Nephron progenitor cell (in vitro differentiated cells): Measurements from ENCODE around the gene CARD10.

Experiments
- DNase-seq: peaks from one replicate; pipeline ENCODE4 v3.0.0; 2021
- H3K27ac Mint-ChIP-seq: 2 replicates; pipeline ENCODE4 v1.8.0; 2021; ENCODE audit warnings: mild to moderate bottlenecking, moderate library complexity, mixed read lengths
- H3K27me3 Mint-ChIP-seq: 2 replicates; pipeline ENCODE4 v1.8.0; 2021; ENCODE audit warnings: mild to moderate bottlenecking, low read depth, mixed read lengths; ENCODE audit not compliant: poor library complexity
- H3K36me3 Mint-ChIP-seq: 2 replicates; pipeline ENCODE4 v1.8.0; 2021; ENCODE audit warnings: low read depth, mixed read lengths
- H3K4me1 Mint-ChIP-seq: 2 replicates; pipeline ENCODE4 v1.8.0; 2021; ENCODE audit warnings: mixed read lengths
- H3K4me3 Mint-ChIP-seq: 2 replicates; pipeline ENCODE4 v1.8.0; 2021; ENCODE audit warnings: mild to moderate bottlenecking, moderate library complexity, mixed read lengths
- H3K9me3 Mint-ChIP-seq: 2 replicates; pipeline ENCODE4 v1.8.0; 2021; ENCODE audit warnings: mild to moderate bottlenecking, moderate library complexity, mixed read lengths
- CTCF ChIP-seq: fragments of 200-600 bp; sonication (generic); IDR thresholded peaks from 2 replicates; pipeline ENCODE4 v1.5.0; 2021; ENCODE audit warnings: antibody characterized with exemption

Gene CARD10

GRCh38 chr22:37566329-37566837 lies 47.2 kb upstream of the CARD10 start:
- Mint-ChIP-seq H3K4me3 (no peak overlapping the region), H3K36me3 (no peaks in the 10 kb centered on the region), H3K4me1 (peaks cover 34% of the 10 kb centered on the region), H3K9me3 (no peaks in the 10 kb centered on the region), H3K27ac (no peak overlapping the region), H3K27me3 (peaks cover 19% of the 10 kb centered on the region)
- no peak for DNase-seq
- TF ChIP-seq CTCF: no peak

- no peak for TF ChIP-seq CTCF
- Mint-ChIP-seq H3K4me3 (no peak overlapping the region), H3K4me1 (peaks cover 35% of the 10 kb centered on the region), H3K27ac (no peak overlapping the region), H3K9me3 (no peaks in the 10 kb centered on the region), H3K27me3 (peaks cover 19% of the 10 kb centered on the region), H3K36me3 (no peaks in the 10 kb centered on the region)
- DNase-seq: no peak
Measured at GRCh38 chr22:37565830-37566229, 46.6 kb upstream of the CARD10 start.

GRCh38 chr22:37564111-37564711 lies 45.0 kb upstream of the CARD10 start:
- Mint-ChIP-seq H3K27ac (no peak overlapping the region), H3K27me3 (peaks cover 19% of the 10 kb centered on the region), H3K9me3 (no peaks in the 10 kb centered on the region), H3K4me3 (no peak overlapping the region), H3K4me1 (peaks cover 40% of the 10 kb centered on the region), H3K36me3 (no peaks in the 10 kb centered on the region)
- no peak for TF ChIP-seq CTCF
- DNase-seq: no peak

GRCh38 chr22:37563153-37564081 lies 44.2 kb upstream of the CARD10 start:
- peak overlapping the region; percentile 14 for H3K4me3 Mint-ChIP-seq
- peaks cover 40% of the 10 kb centered on the region for H3K4me1 Mint-ChIP-seq
- H3K36me3 Mint-ChIP-seq: no peaks in the 10 kb centered on the region
- peak; percentile 21 for DNase-seq
- no peak for TF ChIP-seq CTCF
- H3K27ac Mint-ChIP-seq: no peak overlapping the region
- peaks cover 22% of the 10 kb centered on the region for H3K27me3 Mint-ChIP-seq
- no peaks in the 10 kb centered on the region for H3K9me3 Mint-ChIP-seq

GRCh38 chr22:37562049-37562875 lies 43.0 kb upstream of the CARD10 start:
- H3K4me1 Mint-ChIP-seq: peaks cover 47% of the 10 kb centered on the region
- no peak for DNase-seq
- peak overlapping the region; percentile 86 for H3K4me3 Mint-ChIP-seq
- no peak for TF ChIP-seq CTCF
- H3K27ac Mint-ChIP-seq: no peak overlapping the region
- peaks cover 26% of the 10 kb centered on the region for H3K27me3 Mint-ChIP-seq
- no peaks in the 10 kb centered on the region for H3K9me3 Mint-ChIP-seq
- no peaks in the 10 kb centered on the region for H3K36me3 Mint-ChIP-seq
